Femur (tissue), 1 donor: Measurements from ENCODE around the gene JPT2.
"Not testable (repeated sequence)": the region's sequence is repeated elsewhere in the genome, so short reads cannot be mapped to it uniquely, and the experiment has no call there.

Source experiments
- DNase-seq: peaks from one replicate; pipeline ENCODE4 v3.0.0-alpha.2; 2017

Gene JPT2

DNA sequence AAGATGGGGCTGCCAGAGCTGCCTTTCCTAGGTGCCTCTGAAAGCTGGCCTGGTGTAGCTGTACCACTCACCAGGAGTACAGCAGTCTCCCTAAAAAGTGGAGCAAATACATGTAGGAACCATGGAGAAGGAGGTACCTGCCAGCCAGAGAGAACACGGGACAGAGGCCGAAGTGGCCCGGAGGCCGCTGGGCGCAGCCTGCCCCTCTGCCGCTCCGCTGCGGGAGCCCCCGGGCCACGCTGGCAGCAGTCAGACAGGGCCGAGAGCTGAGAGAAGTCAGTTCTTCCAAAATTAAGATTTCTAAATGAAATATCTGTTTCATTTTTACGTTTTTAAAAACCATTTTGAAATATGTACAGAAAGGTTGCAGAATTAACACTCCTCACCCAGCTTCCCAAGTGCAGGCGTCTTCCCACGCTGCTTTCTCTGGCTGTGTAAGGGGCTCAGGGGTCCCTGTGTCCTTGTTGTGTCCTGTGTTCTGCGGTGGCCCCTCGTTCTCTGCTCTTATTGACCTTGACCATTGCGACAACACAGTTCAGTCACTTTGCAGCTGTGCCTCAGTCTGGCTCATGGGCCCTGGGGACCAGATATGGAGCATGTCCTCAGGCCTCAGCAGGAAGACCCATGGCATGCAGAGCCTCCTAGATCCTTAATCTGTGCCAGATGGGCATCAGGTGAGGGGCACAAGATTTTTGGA, 32.9 kb downstream of the JPT2 start:
- no peak for DNase-seq

DNA sequence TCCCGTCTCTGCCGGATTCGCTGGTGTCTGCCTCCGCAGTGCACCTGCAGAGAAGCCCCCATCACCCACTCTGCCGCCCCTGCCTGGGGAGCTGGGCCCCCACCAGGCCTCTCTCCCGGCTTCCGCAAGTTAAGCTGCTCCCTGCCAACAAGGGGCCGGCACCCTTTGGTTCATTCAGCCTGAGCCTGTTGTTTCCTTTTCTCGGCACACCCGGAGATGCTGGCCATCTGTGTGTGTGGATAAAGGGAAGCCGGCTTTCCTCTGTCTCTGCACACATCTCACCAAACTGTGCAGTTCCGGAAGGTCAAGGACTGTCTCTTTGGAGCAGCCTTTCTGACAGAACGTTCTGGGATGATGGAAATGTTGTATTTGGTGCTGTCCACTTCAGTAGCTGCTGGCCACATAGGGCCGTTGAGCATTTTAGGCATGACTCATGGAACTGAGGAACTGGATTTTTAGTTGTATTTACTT, 34.7 kb downstream of the JPT2 start:
- DNase-seq: no peak

DNA sequence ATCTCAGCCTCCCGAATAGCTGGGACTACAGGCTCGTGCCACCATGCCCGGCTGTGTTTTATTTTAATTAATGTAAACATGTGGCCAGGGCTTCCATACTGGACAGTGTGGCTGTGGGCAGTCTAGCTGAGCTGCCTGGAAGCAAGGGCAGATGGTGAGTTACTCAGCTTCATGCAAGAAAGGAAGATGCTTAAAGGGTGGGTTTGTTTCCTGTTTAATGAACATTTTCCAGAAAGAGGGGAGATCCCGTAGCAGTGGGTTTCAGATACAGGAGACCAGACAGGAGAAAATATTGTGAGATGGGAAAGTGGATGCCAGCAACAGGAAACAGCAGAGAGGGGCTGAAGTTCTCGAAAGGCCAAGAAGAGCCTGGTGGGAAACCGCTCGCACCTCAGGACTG, 35.3 kb downstream of the JPT2 start:
- DNase-seq: no peak

DNA sequence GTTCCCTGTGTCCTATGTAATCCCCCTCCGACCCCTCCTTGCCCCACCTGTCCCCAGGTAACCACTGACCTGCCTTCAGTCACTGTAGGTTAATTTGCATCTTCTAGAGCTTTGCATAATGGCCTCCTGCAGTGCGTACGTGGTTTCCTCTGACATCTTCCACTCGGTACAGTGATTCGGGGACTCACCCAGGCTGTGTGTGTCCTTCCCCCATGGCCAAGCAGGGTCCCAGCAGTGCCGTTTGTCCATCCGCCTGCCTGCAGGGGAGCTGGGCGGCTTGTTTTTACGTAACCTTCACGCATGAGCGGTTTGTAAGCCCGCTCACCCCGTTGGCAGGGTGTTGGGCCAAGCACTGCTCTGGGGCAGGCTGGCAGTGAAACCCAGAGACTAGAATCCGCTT, 35.9 kb downstream of the JPT2 start:
- DNase-seq: no peak

DNA sequence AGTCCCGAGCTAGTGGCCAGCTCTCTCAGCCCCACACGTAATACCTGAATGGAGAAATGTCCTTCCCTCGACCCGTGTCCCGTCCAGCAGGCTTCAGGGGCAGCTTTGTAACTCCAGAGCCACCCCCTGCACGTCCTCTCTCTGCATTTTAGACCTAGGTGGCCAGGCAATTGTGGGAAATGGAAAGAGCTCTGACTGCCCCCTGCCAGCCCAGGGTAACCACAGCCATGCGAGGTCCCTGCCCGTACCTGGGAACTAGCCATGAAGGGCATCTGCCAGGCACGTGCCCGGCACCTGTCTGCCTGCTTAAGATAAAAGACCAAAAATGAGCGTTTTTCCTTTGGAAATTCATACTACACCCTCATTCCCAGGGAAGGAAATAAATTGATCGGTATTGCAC, 37.1 kb downstream of the JPT2 start:
- no peak for DNase-seq

DNA sequence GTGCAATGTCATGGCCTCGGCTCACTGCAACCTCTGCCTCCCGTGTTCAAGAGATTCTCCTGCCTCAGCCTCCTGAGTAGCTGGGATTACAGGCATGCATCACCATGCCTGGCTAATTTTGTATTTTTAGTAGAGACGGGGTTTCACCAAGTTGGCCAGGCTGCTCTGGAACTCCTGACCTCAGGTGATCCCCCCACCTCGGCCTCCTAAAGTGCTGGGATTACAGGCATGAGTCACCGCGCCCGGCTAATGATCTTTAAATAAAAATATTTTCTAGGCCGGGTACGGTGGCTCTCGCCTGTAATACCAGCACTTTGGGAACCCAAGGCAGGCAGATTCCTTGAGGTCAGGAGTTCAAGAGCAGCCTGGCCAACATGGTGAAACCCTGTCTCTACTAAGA, 40.2 kb downstream of the JPT2 start:
- DNase-seq: not testable (repeated sequence)

DNA sequence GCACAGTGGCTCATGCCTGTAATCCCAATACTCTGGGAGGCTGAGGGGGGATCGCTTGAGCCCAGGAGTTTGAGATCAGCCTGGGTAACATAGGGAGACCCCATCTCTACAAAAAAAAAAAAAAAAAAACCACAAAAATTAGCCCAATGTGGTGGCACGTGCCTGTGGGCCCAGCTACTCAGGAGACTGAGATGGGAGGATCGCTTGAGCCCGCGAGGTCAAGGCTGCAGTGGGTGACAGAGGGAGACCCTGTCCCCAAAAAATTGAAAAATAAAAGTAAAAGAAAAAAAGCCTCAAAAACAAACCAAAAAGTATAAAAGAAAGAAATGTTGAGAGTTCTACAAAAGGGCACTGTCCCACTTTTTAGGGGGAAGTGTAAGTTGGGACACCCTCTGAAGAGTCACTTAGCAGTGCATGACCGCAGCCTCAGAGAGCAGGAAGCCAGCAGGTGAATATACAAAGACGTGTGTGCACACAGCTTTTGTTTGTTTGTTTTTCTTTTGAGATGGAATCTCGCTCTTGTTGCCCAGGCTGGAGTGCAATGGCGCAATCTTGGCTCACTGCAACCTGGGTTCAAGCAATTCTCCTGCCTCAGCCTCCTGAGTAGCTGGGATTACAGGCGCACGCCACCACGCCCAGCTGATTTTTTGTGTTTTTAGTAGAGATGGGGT, 41.6 kb downstream of the JPT2 start:
- DNase-seq: not testable (repeated sequence)

DNA sequence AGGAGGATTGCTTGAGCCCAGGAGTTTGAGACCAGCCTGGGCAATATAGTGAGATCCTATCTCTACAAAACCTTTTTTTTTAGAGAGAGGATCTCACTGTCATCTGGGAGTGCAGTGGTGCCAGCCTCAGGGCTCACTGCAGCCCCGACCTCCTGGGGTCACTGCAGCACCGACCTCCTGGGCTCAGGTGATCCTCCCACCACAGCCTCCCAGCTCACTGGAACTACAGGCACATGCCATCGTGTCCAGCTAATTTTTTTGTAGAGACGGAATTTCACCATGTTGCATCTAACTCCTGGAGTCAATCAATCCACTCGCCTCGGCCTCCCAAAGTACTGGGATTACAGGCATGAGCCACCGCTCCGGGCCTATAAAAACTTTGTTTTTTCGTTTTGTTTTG, 43.3 kb downstream of the JPT2 start:
- DNase-seq: no peak

DNA sequence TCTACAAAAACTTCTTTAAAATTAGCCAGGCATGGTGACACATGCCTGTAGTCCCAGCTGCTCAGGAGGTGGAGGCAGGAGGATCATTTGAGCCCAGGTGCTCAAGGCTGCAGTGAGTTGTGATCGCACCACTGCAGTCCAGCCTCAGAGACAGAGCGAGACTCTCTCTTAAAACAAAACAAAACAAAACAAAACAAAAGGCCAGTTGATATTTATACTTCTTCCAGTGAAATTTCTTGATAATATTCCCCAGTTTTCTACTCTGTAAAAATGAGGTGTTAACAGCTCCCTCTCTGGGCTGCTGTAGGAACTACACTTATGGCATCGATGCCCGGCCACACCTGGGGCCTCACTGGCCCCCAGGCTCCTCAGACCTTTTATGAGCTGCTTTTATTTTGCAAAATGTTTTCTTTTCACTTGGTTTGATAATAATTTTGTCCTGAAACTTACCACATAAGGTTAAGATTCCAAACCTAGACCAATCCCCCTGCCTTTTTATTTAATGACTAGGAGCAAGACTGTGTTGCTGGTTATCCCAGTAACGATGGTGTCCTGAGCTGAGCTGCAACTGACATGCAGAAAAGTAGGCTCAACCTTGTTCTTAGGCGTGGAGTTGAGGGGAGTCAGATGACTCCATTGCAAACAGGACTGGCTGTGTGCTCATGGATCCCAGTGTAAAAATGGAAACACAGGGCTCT, 45.5 kb downstream of the JPT2 start:
- DNase-seq: peak; percentile 42

DNA sequence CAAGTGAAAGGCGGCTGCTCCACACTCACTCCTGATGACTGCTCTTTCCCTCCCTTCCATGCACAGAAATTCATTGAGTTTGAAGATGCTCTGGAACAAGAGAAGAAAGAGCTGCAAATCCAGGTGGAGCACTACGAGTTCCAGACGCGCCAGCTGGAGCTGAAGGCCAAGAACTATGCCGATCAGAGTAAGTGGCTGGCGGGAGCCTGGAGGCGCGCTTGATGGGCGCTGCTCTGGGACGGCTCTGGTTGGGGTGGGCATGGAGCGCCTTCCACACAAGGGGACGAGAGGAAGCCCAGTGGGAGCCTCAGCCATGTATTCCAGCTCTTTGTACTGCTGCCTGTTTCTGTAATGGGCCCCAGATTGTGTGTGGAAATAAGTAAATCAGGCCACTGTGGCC, 46.4 kb downstream of the JPT2 start:
- DNase-seq: no peak

DNA sequence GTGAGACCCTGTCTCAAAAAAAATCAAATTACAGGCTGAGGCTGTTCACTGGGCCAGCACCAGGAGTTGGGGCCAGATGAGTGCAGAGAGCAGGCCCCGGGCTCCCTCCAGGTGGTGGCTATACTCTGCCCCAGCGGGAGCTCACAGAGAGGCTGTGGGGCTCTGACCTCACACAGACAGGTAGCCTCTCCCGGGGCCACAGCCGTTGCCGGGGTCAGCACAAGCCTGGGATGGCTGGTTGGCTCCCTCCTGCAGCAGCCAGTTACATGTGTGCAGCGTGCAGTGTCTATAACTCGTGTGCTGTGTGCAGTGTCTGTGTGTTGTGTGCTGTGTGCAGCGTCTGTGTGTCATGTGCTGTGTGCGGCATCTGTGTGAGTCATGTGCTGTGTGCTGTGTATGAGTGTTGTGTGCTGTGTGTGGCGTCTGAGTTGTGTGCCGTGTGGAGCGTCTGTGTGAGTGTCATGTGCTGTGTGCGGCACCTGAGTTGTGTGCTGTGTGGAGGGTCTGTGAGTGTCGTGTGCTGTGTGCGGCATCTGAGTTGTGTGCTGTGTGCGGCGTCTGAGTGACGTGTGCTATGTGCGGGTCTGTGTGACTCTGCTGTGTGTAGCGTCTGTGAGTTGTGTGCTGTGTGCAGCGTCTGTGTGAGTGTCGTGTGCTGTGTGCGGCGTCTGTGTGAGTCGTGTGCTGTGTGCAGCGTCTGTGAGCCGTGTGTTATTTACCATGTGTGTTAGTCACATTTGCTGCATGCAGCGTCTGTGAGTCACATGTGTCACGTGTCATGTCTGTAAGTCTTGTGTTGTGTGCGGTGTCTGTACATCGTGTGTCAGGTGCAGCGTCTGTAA, 48.8 kb downstream of the JPT2 start:
- DNase-seq: no peak

DNA sequence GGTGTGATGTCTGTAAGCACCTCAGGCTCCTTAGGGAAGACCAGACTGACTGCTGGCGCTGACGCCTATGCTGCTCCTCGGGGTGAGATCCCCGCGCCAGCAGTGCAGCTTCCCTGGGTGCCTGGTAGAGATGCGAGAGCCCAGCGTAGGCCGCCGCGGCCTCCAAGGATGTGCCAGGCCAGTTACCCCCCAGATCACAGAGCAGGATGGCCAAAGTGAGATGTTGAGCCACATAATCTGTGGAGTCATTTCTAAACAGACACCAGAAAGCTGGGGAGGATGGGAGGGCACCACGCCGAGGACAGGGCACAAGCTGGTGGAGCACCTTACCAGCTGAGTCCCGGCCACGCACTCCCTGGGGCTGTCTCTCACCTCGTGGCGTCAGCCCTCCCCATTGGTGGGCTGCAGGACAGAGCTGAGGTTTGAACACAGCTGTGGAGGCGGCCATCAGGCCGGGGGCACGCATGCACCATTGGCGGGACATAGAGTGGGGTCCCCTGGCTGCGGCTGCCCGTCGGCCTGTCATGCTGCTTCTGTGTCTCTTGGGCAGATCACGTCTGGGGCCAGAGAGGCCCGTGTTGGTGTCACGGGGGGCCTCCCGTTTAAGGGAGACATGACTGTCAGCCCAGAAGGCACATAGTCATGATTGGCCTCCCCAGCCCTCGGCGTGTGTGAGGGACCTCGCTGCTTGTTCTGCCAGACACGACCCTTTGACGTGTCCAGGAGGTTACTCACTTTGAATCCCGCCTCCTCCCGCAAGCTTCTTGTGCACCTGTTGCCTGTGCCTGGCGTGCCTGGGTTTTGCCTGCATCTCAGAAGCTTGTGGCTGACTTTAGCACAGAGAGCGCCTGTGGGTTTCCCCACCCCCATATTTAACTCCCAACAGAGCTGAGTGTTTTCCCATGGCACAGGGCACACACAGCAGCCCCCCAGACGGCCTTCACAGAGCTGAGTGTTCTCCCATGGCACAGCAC, 49.9 kb downstream of the JPT2 start:
- DNase-seq: no peak

DNA sequence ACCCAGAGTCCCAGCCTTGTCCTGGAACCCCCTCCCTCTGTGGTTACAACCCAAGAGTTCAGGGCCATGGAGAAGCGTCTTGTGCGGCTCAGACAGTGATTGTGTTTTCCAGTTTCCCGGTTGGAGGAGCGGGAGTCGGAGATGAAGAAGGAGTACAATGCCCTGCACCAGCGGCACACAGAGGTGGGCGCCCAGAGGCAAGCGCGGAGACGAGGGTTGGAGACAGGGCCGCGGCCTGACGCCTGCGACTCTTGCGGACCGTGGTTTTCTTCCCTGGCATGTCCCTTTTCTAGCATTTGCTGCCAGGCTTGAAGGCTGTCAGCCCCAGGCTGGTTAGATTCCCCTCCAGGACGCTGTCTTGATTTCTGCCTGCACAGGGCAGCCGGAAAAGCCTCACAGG, 50.9 kb downstream of the JPT2 start:
- DNase-seq: no peak

DNA sequence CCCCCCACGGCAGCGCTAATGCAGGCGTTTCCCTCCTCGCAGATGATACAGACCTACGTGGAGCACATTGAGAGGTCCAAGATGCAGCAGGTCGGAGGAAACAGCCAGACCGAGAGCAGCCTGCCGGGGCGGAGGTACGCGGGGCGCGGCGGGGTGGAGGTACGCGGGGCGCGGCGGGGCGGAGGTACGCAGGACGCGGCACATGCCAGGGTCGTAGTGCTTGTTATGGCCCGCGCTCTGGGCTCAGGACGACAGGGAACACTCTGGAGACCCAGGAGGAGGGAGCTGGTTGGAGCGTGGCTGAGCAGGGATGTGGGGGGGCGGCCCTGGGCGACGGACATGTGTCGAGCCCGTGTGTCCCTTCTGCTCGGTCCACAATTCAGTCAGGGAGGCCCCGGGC, 51.4 kb downstream of the JPT2 start:
- no peak for DNase-seq

DNA sequence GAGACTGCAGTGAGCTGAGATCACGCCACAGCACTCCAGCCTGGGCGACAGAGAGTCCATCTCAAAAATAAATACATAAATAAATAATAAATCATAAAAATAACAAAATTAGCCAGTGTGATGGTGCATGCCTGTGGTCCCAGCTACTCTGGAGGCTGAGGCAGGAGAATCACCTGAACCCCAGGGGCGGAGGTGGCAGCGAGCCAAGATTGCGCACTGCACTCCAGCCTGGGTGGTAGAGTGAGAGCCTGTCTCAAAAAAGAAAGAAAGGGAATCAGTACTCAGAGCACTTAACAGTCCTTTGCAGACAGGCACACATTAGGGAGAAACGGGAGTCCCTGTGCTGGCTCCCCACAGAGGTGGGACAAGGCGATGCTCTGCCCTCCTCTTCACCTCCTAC, 53.0 kb downstream of the JPT2 start:
- DNase-seq: no peak

DNA sequence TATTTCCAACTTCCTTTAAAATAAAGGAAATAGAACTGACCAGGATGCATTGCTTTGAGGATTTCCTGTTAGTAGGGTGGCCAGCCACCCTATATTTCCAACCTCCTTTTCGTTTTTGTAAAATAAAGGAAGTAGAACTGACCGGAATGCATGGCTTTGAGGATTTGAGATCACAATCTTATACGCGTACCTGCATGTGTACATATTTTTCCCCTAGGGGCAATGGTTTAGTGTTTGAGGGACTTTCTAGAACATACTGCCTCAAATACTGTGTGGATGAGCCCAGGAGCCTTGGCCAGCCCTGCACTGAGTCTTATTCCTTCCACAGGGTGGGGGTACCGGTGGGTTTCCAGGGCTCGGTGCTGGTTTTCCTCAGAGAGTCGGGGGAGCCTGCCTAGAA, 53.5 kb downstream of the JPT2 start:
- DNase-seq: no peak

DNA sequence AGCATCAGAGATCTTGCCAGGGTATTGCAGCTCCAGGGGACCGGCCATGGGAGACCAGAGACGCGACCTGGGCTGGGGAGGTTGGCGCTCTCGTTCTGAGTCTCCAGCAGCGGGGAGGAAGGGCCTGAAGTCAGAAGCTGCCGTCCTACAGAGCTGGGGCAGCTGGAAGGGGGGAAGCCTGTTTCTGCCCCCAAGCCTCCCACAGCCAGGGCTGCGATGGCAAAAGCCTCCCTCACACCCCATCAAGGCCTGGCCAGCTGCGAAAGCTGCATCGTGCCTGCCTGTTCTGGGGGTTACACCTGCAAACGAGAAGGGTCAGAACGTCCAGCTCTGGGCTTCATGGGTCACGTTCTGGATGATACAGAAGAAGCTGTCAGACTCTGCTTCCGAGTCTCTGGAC, 54.0 kb downstream of the JPT2 start:
- no peak for DNase-seq

DNA sequence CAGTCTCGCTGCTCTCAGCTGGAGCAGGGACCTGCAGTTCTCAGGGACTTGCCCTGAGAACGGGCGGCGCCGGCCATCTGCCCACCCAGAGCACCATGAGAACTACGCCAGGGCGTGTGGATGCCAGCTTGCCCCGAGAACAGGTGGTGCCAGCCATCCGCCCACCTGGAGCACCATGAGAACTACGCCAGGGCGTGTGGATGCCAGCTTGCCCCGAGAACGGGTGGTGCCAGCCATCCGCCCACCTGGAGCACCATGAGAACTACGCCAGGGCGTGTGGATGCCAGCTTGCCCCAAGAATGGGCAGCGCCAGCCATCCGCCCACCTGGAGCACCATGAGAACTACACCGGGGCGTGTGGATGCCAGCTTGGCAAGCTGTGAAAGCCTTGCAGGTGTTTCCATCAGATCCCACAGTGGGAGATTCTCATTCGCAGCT, 54.5 kb downstream of the JPT2 start:
- DNase-seq: not testable (repeated sequence)

DNA sequence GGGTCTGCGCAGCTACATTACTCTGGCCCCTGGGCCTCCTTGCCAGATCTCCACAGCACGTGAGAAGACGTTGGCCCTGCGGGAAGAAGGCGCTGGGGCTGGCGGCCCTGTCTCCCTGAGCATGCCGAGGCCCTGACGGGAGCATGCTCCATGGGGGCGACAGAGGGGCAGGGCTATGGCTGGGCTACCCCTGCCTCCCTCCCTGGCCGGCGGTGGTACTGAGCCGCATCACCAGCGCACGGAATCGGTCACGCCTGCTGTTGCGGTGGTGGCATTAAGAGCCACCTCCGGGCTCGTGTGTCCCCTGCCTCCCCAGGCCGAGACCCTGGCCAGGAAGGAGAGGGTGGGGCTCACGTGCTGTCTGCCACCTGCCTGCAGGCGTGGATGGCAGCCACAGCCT, 56.0 kb downstream of the JPT2 start:
- no peak for DNase-seq

DNA sequence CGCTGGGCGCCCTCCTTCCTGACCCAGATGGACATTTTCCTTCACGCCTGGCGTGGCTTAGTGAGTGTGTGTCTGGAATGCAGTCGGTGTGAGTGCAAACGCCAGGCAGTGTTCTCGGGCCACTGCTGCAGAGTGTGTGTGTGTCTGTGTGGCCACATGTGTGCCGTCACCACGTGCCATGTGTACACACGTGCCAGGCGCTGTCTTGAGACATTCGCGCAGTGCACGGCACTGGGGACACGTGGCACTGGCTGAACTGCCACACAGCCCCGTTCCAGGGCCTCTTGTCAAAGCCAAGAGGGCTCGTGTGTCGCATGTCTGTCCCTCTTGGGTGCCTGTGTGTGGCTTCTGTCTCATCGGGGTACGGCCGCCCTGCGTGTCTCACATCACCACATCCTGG, 56.7 kb downstream of the JPT2 start:
- DNase-seq: no peak

DNA sequence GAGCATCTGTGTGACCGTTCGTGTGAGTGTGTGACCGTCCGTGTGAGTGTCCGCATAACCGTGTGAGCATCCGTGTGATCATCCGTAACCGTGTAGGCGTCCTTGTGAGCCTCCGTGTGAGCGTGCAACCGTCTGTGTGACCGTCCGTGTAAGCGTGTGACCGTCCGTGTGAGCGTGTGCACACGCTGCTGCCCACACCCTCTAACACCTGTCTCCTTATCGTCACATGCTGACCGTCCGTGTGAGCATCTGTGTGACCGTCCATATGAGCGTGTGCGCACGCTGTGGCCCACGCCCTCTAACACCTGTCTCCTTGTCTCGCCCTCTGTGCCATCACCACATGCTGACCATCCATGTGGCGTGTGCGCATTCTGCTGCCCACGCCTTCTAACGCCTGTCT, 62.2 kb downstream of the JPT2 start:
- DNase-seq: no peak
